Heart left ventricle (tissue), 16 donors: ENCODE results near the gene ANKRD13C. TPM values are rescaled to one million over a fixed set of nuclear protein-coding genes. Genes with fewer than 3 reads are reported as not detected.

Experiments
- ATAC-seq, 4 donors: fragments of 200-7000 bp; cut with Tn5 transposase; one replicate each; pipeline ENCODE4 v1.9.1; 2020 to 2022; ENCODE audit warnings: moderate library complexity in 4 of 4, mild to moderate bottlenecking in 3 of 4, moderate number of reproducible peaks in 1 of 4
- DNase-seq, 5 donors: peaks; one replicate each; pipeline ENCODE4 v3.0.0-alpha.2; 2020
- H3K27ac ChIP-seq, 12 donors: fragments of 200-600 bp; sonication (generic) in 4 of 12; one replicate each; pipeline versions ENCODE4 v1.5.0 to v1.8.0; 2016 to 2022; ENCODE audit warnings: mild to moderate bottlenecking in 2 of 12
- H3K27me3 ChIP-seq, 9 donors: fragments of 200-600 bp; sonication (generic) in 2 of 9; one replicate each; pipeline versions ENCODE4 v1.5.1 to v1.8.0; 2016 to 2022; ENCODE audit warnings: mild to moderate bottlenecking in 3 of 9
- H3K36me3 ChIP-seq, 9 donors: fragments of 200-600 bp; sonication (generic) in 2 of 9; one replicate each; pipeline versions ENCODE4 v1.5.0 to v1.8.0; 2018 to 2022; ENCODE audit warnings: mild to moderate bottlenecking in 2 of 9
- H3K4me1 ChIP-seq, 12 donors: fragments of 200-600 bp; sonication (generic) in 4 of 12; one replicate each; pipeline versions ENCODE4 v1.5.0 to v1.8.0; 2016 to 2022; ENCODE audit warnings: mild to moderate bottlenecking in 3 of 12
- H3K4me3 ChIP-seq, 12 donors: fragments of 200-600 bp; sonication (generic) in 4 of 12; one replicate each; pipeline versions ENCODE4 v1.5.0 to v1.8.0; 2017 to 2022; ENCODE audit warnings: mild to moderate bottlenecking in 9 of 12, moderate library complexity in 4 of 12
- H3K9me3 ChIP-seq, 12 donors: fragments of 200-600 bp; sonication (generic) in 4 of 12; one replicate each; pipeline versions ENCODE4 v1.5.0 to v1.8.0; 2016 to 2022; ENCODE audit warnings: mild to moderate bottlenecking in 1 of 12
- CTCF ChIP-seq, 12 donors: fragments of 200-600 bp; sonication (generic) in 4 of 12; IDR thresholded peaks; one replicate each; pipeline versions ENCODE4 v1.5.0 to v1.8.0; 2018 to 2022; ENCODE audit warnings: antibody characterized with exemption in 12 of 12, mild to moderate bottlenecking in 5 of 12
- POLR2A ChIP-seq, 2 donors: fragments of 450-650 bp; IDR thresholded peaks; one replicate each; pipeline ENCODE4 v1.6.1; 2017; ENCODE audit warnings: antibody characterized with exemption in 2 of 2, mild to moderate bottlenecking in 2 of 2, moderate library complexity in 2 of 2
- WGBS, 4 donors: extraction: QIAGEN DNeasy Blood & Tissue Kit in 2 of 4; methylation state at CpG; one replicate each; pipeline versions ENCODE4 v1.1.5 to v1.1.7; 2013 to 2018; 5-methylcytosine and 5-hydroxymethylcytosine counted together
- intact Hi-C, 10 donors: fragments of 100-400 bp; cut with DNase I; formaldehyde crosslinking; loops; one replicate each; pipeline versions ENCODE4 v1.11.1 to v1.14.2; 2022
- polyA plus RNA-seq, 2 donors: library from polyadenylated mRNA; stranded (reverse); fragments of 200-250 nt; gene quantifications; one replicate each; pipeline ENCODE4 v1.2.3, GENCODE V29; 2013
- total RNA-seq, 9 donors: library from RNA; depleted of rRNA in 2 of 9; stranded (reverse); fragments of >200 nt in 2 of 9; fragmentation: NEBNext Ultra II Directional in 3 of 9; extraction: Animal tissue kit (Norgen Biotek cat#: 25700) in 3 of 9; gene quantifications; one replicate each; pipeline versions ENCODE4 v1.1.0 to v1.2.4, GENCODE V29; 2016 to 2023
- donor health status: ischemic (EF 13 %, LVEDD 7.1; RV severe dilation, severe dysfunction).
- donor health status: healthy with polysubstance abuse.
- donor health status: DM: no; HTN: yes; CAD: no.
- donor health status: DM: no; HTN: no; CAD: no.
- donor health status: ischemic (EF 25% LVEDD 6.9; RV normal size, moderate dysfunction).
- donor health status: ischemic (EF 25% LVEDD 5.7; RV mildly dilated, moderate dysfunction).
- donor health status: healthy.
- donor health status: DM: yes; HTN: yes; CAD: no.
- donor health status: ischemic (EF 35%, LVEDD 5.7; RV mildly dilated, moderate dysfunction).
- donor health status: nonischemic (EF 11% LVEDD 7.7; RV severe dilation, severe dysfunction).
- donor health status: DM: yes; HTN: yes; CAD: no.
- donor health status: PGD.
- donor health status: ischemic (EF 29% LVEDD 5.4; RV normal size, mild dysfunction).
- donor health status: nonischemic (EF 23%, LVEDD 6.1; RV moderate dilation, normal function).

The ANKRD13C gene
- total and polyA plus RNA-seq, 11 donors, result 4.0 to 14.8 (median 10.5) TPM

- DNase-seq (no peak), ATAC-seq (no peak)
- no peaks in the 10 kb centered on the region for H3K27me3 ChIP-seq
- no peak overlapping the region for H3K4me3 ChIP-seq
- H3K4me1 ChIP-seq, result no peaks in the 10 kb centered on the region
- H3K9me3 ChIP-seq, result no peaks in the 10 kb centered on the region
- TF ChIP-seq POLR2A (IDR thresholded peaks at IDR 0.05), result no peak
- TF ChIP-seq CTCF (IDR thresholded peaks at IDR 0.05), result no peak
- intact Hi-C loops, result no loop called here
- H3K27ac ChIP-seq, result no peak overlapping the region
- WGBS, 4 donors, result 95 to 98% (median 96%) methylated on average over 2 of the region's 2 CpGs
- peaks cover 0 to 65% (median 22%) of the 10 kb centered on the region in 9 donors for H3K36me3 ChIP-seq
These were observed 70.2 kb downstream of the ANKRD13C start for GRCh38 chr1:70284366-70284765.

GRCh38 chr1:70278710-70279109 is 75.8 kb downstream of the ANKRD13C start:
- Histone ChIP-seq H3K4me3 (no peak overlapping the region), H3K9me3 (no peaks in the 10 kb centered on the region), H3K27me3 (no peaks in the 10 kb centered on the region), H3K4me1 (no peaks in the 10 kb centered on the region), H3K27ac (no peak overlapping the region), H3K36me3 (peaks cover 0 to 92% (median 39%) of the 10 kb centered on the region in 9 donors)
- intact Hi-C loops, result no loop called here
- TF ChIP-seq CTCF (IDR thresholded peaks at IDR 0.05) (no peak), POLR2A (IDR thresholded peaks at IDR 0.05) (no peak)
- ATAC-seq (no peak), DNase-seq (no peak)
- 84 to 98% (median 96%) methylated on average over 1 of the region's 1 CpG for WGBS, 4 donors

GRCh38 chr1:70277875-70278274 is 76.6 kb downstream of the ANKRD13C start:
- H3K27me3 ChIP-seq, result no peaks in the 10 kb centered on the region
- H3K4me1 ChIP-seq, result no peaks in the 10 kb centered on the region
- peaks cover 0 to 92% (median 40%) of the 10 kb centered on the region in 9 donors for H3K36me3 ChIP-seq
- H3K4me3 ChIP-seq, result no peak overlapping the region
- TF ChIP-seq POLR2A (IDR thresholded peaks at IDR 0.05) (no peak), CTCF (IDR thresholded peaks at IDR 0.05) (no peak)
- H3K27ac ChIP-seq, result no peak overlapping the region
- intact Hi-C loops, result no loop called here
- ATAC-seq (no peak), DNase-seq (no peak)
- WGBS, 4 donors, result 91 to 96% (median 95%) methylated on average over 5 of the region's 5 CpGs
- no peaks in the 10 kb centered on the region for H3K9me3 ChIP-seq

- ATAC-seq, result no peak
- DNase-seq, result no peak
- Histone ChIP-seq H3K4me1 (peaks cover 0 to 14% (median 7%) of the 10 kb centered on the region in 12 donors), H3K27me3 (no peaks in the 10 kb centered on the region), H3K4me3 (no peak overlapping the region), H3K9me3 (peaks cover 0 to 14% (median 0%) of the 10 kb centered on the region in 12 donors), H3K36me3 (peaks cover 0 to 66% (median 44%) of the 10 kb centered on the region in 9 donors), H3K27ac (no peak overlapping the region)
- no peak for TF ChIP-seq POLR2A (IDR thresholded peaks at IDR 0.05)
- TF ChIP-seq CTCF (IDR thresholded peaks at IDR 0.05), result no peak
- intact Hi-C loops, result loop anchor here in 1 of 10 donors (10.0 kb wide), 1 partner anchor 149 kb away; the partner anchor contains the start of gene CTH
- 68 to 85% (median 77%) methylated on average over 1 of the region's 1 CpG for WGBS, 4 donors
These were observed 88.6 kb downstream of the ANKRD13C start for GRCh38 chr1:70265946-70266345.
